GM12865 (cell line): ENCODE results near the gene SENP8.

ENCODE experiments used
- DNase-seq: peaks from one replicate; pipeline ENCODE4 v3.0.0; 2010; ENCODE audit warnings: low read depth
- H3K4me3 ChIP-seq: 2 replicates; pipeline ENCODE4 v1.5.1; 2011; ENCODE audit warnings: mild to moderate bottlenecking, low read depth, low read length, control low read depth
- CTCF ChIP-seq: IDR thresholded peaks from 2 replicates; pipeline ENCODE4 v1.5.1; 2011; ENCODE audit warnings: low read length, control low read depth, low read depth, inconsistent platforms; ENCODE audit not compliant: insufficient read depth; ENCODE audit errors: missing control alignments

SENP8 gene

GRCh38 chr15:72184165-72184811, 66.1 kb downstream of the SENP8 start:
- H3K4me3 ChIP-seq: no peak overlapping the region
- no peak for TF ChIP-seq CTCF
- no peak for DNase-seq

GRCh38 chr15:72189250-72189902, 71.2 kb downstream of the SENP8 start:
- DNase-seq: no peak
- no peak overlapping the region for H3K4me3 ChIP-seq
- no peak for TF ChIP-seq CTCF

- no peak overlapping the region for H3K4me3 ChIP-seq
- DNase-seq: no peak
- TF ChIP-seq CTCF: no peak
Observed at GRCh38 chr15:72192416-72192815, 74.2 kb downstream of the SENP8 start.
